Testis (tissue), 2 donors: ENCODE measurements around the gene DYNC1I1.

ENCODE experiments used
- CTCF ChIP-seq, 3 experiments: fragments of 450-650 bp in 2 of 3; fragments of 200-600 bp in 1 of 3; sonication (generic) in 1 of 3; IDR thresholded peaks; one replicate each; pipeline ENCODE4 v1.5.1; 2016 to 2019; ENCODE audit warnings: antibody characterized with exemption in 3 of 3, mild to moderate bottlenecking in 2 of 3, moderate library complexity in 1 of 3
- POLR2A ChIP-seq: fragments of 450-650 bp; IDR thresholded peaks from one replicate; pipeline ENCODE4 v1.6.1; 2017; ENCODE audit warnings: antibody characterized with exemption, mild to moderate bottlenecking, moderate library complexity

- TF ChIP-seq CTCF (IDR thresholded peaks at IDR 0.05) (no peak), POLR2A (no peak)
Observed at GRCh38 chr7:95986178-95986764, 213.9 kb downstream of the DYNC1I1 start.
